ENCODE data around the gene SLX9.

- TF ChIP-seq CTCF (IDR thresholded peaks at IDR 0.05; ENCODE audit: borderline replicate concordance, extremely low read depth, low read length, poor library complexity, severe bottlenecking) (no peak), EZH2 (IDR thresholded peaks at IDR 0.05; ENCODE audit: borderline replicate concordance, low read depth, low read length, severe bottlenecking) (no peak)
Observed at GRCh38 chr21:44965251-44966022, 25.6 kb downstream of the SLX9 start.

Data from DND-41 (cell line).